ENCODE measurements around the gene RAB3GAP2.

DNA sequence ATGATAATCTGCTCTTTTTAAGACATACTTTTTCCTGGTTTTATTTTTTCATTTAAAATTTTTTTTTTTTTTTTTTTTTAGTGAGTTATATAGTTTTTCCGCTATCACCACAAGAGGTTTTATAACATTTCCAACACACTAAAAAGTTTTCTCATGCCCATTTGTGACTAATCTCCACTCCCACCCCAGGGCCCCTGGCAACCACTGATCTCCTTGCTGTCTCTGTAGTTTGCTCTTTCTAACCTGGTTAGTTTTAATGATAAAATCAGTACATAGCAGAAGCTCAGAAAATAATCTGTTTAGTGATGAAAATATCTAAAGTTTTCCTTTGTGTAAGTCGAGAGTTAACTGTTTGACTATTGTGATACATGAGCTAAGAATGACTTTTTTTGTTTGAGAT, 136.5 kb downstream of the RAB3GAP2 start:
- TF ChIP-seq CTCF (IDR thresholded peaks at IDR 0.05) (no peak), POLR2A (IDR thresholded peaks at IDR 0.05) (no peak)

All from thyroid gland (tissue), 4 donors.